GM12873 (cell line): ENCODE results near the gene CERS6.

Experiments
- CTCF ChIP-seq: IDR thresholded peaks from 2 replicates; pipeline ENCODE4 v1.5.1; 2012; ENCODE audit warnings: low read depth, mild to moderate bottlenecking, moderate library complexity, low read length, control low read depth; ENCODE audit not compliant: insufficient read depth; ENCODE audit errors: missing control alignments

Gene CERS6

GRCh38 chr2:168802859-168803725 lies 347.0 kb downstream of the CERS6 start:
- no peak for TF ChIP-seq CTCF

- TF ChIP-seq CTCF = no peak
Measured at GRCh38 chr2:168804214-168804613, 348.1 kb downstream of the CERS6 start.

- no peak for TF ChIP-seq CTCF
Measured at GRCh38 chr2:168805615-168806014, 349.5 kb downstream of the CERS6 start.

- no peak for TF ChIP-seq CTCF
Measured at GRCh38 chr2:168809537-168809936, 353.5 kb downstream of the CERS6 start.

GRCh38 chr2:168810235-168810634 lies 354.2 kb downstream of the CERS6 start:
- TF ChIP-seq CTCF = no peak

- TF ChIP-seq CTCF = no peak
Measured at GRCh38 chr2:168811696-168812095, 355.6 kb downstream of the CERS6 start.

- TF ChIP-seq CTCF = no peak
Measured at GRCh38 chr2:168814046-168814445, 358.0 kb downstream of the CERS6 start.
